D721Med (cell line): ENCODE results near the gene DAB1.

Source experiments
- DNase-seq: peaks from one replicate; pipeline ENCODE4 v3.0.0; 2011; ENCODE audit warnings: low spot score; ENCODE audit not compliant: insufficient read length
- FAIRE-seq: peaks from 2 replicates; lab custom pipeline; 2011; peaks lifted over from hg19 to GRCh38; lab: Jason Lieb, UNC
- CTCF ChIP-seq: IDR thresholded peaks from 2 replicates; pipeline ENCODE4 v1.5.1; 2012; ENCODE audit warnings: mild to moderate bottlenecking, control low read depth; ENCODE audit not compliant: insufficient read depth; ENCODE audit errors: missing control alignments

Gene DAB1

GRCh38 chr1:56948403-56949023 lies 475.3 kb downstream of the DAB1 start:
- DNase-seq (no peak), FAIRE-seq (no peak)
- TF ChIP-seq CTCF: no peak
